Keratinocyte (primary cell): ENCODE data around the gene FAM43B. TPM values are rescaled to one million over a fixed set of nuclear protein-coding genes. Genes with fewer than 3 reads are reported as not detected.

Experiments used
- DNase-seq: peaks from one replicate; pipeline ENCODE4 v3.0.0-alpha.2; 2011; ENCODE audit warnings: low read depth, missing footprints, low spot score
- FAIRE-seq: peaks from 2 replicates; lab custom pipeline; 2011; peaks lifted over from hg19 to GRCh38; lab: Jason Lieb, UNC
- H2AFZ ChIP-seq: 2 replicates; pipeline ENCODE4 v1.6.0; 2012; ENCODE audit warnings: low read length, control low read depth, inconsistent platforms; ENCODE audit not compliant: control insufficient read depth
- H3K27ac ChIP-seq: 2 replicates; pipeline ENCODE4 v1.5.1; 2011; ENCODE audit warnings: low read length; ENCODE audit not compliant: control insufficient read depth, insufficient read depth
- H3K27me3 ChIP-seq: 3 replicates; pipeline ENCODE4 v1.6.0; 2011; ENCODE audit warnings: low read length; ENCODE audit not compliant: control insufficient read depth, insufficient read depth; ENCODE audit errors: extremely low read depth
- H3K36me3 ChIP-seq, 2 experiments: 2 replicates in 1 of 2; 3 replicates in 1 of 2; pipeline ENCODE4 v1.5.1; 2011; ENCODE audit warnings: low read length in 2 of 2, mild to moderate bottlenecking in 1 of 2; ENCODE audit not compliant: control insufficient read depth in 2 of 2, insufficient read depth in 2 of 2; ENCODE audit errors: extremely low read depth in 1 of 2
- H3K4me1 ChIP-seq: 3 replicates; pipeline ENCODE4 v1.5.1; 2011; ENCODE audit warnings: low read length; ENCODE audit not compliant: control insufficient read depth, insufficient read depth; ENCODE audit errors: extremely low read depth
- H3K4me2 ChIP-seq: 3 replicates; pipeline ENCODE4 v1.6.0; 2011; ENCODE audit warnings: low read depth, low read length; ENCODE audit not compliant: control insufficient read depth, insufficient read depth; ENCODE audit errors: extremely low read depth
- H3K4me3 ChIP-seq, 3 experiments: fragments of 200-600 bp in 1 of 3; sonication (generic) in 1 of 3; 2 replicates in 2 of 3; 3 replicates in 1 of 3; pipeline ENCODE4 v1.5.1; 2011 to 2016; ENCODE audit warnings: low read length in 3 of 3, mild to moderate bottlenecking in 3 of 3, control low read depth in 2 of 3, inconsistent platforms in 1 of 3, low read depth in 1 of 3, mixed read lengths in 1 of 3, mixed run types in 1 of 3, moderate library complexity in 1 of 3; ENCODE audit not compliant: control insufficient read depth in 2 of 3, insufficient read depth in 2 of 3; ENCODE audit errors: extremely low read depth in 1 of 3
- H3K79me2 ChIP-seq: 2 replicates; pipeline ENCODE4 v1.6.0; 2012; ENCODE audit warnings: low read length; ENCODE audit not compliant: control insufficient read depth, insufficient read depth
- H3K9ac ChIP-seq: 3 replicates; pipeline ENCODE4 v1.6.0; 2011; ENCODE audit warnings: low read length; ENCODE audit not compliant: control insufficient read depth, insufficient read depth; ENCODE audit errors: extremely low read depth
- H3K9me1 ChIP-seq: 3 replicates; pipeline ENCODE4 v1.6.0; 2011; ENCODE audit warnings: low read length; ENCODE audit not compliant: control insufficient read depth, insufficient read depth; ENCODE audit errors: extremely low read depth
- H3K9me3 ChIP-seq: 2 replicates; pipeline ENCODE4 v1.5.1; 2012; ENCODE audit warnings: low read depth, low read length; ENCODE audit not compliant: control insufficient read depth
- H4K20me1 ChIP-seq: 3 replicates; pipeline ENCODE4 v1.6.0; 2011; ENCODE audit warnings: low read length; ENCODE audit not compliant: control insufficient read depth, insufficient read depth; ENCODE audit errors: extremely low read depth
- EZH2 ChIP-seq: IDR thresholded peaks from one replicate; pipeline ENCODE4 v1.6.1; 2012; ENCODE audit warnings: inconsistent platforms, mild to moderate bottlenecking, low read length, moderate library complexity
- dilution Hi-C: fragments of 300-500 bp; cut with MboI; formaldehyde crosslinking; loops from one replicate; pipeline ENCODE4 v1.7.0; 2020; ENCODE audit warnings: low sequenced_read_pairs; ENCODE audit not compliant: extremely low pct_ligation_motif_present
- polyA plus RNA-seq, 5 experiments: library from polyadenylated mRNA; depleted of rRNA in 3 of 5; stranded (reverse) in 3 of 5; stranded (forward) in 1 of 5; unstranded in 1 of 5; fragments of >200 nt; gene quantifications; 1 replicate in 1 of 5; 2 replicates in 3 of 5; 3 replicates in 1 of 5; pipeline versions ENCODE4 v1.2.1 to v1.2.3, GENCODE V29; 2011 to 2012; ENCODE audit warnings: missing spikeins in 2 of 5, low read depth in 1 of 5, low replicate concordance in 1 of 5
- TF ChIP-seq, protein P1 (sequence below), 3 experiments: IDR thresholded peaks in 1 of 3; conservative IDR thresholded peaks in 1 of 3; optimal IDR thresholded peaks in 1 of 3; 2 replicates in 2 of 3; 3 replicates in 1 of 3; pipeline versions ENCODE3 to v1.5.1; 2011; ENCODE audit warnings: low read length in 3 of 3, mild to moderate bottlenecking in 3 of 3, moderate library complexity in 2 of 3, control low read depth in 1 of 3, inconsistent platforms in 1 of 3; ENCODE audit not compliant: insufficient read depth in 2 of 3; ENCODE audit errors: extremely low read depth in 1 of 3

FAM43B gene
- polyA plus RNA-seq, 1 donor (not counting 4 experiments of a cell fraction or from before 2014, with no cell fraction given): not detected

DNA sequence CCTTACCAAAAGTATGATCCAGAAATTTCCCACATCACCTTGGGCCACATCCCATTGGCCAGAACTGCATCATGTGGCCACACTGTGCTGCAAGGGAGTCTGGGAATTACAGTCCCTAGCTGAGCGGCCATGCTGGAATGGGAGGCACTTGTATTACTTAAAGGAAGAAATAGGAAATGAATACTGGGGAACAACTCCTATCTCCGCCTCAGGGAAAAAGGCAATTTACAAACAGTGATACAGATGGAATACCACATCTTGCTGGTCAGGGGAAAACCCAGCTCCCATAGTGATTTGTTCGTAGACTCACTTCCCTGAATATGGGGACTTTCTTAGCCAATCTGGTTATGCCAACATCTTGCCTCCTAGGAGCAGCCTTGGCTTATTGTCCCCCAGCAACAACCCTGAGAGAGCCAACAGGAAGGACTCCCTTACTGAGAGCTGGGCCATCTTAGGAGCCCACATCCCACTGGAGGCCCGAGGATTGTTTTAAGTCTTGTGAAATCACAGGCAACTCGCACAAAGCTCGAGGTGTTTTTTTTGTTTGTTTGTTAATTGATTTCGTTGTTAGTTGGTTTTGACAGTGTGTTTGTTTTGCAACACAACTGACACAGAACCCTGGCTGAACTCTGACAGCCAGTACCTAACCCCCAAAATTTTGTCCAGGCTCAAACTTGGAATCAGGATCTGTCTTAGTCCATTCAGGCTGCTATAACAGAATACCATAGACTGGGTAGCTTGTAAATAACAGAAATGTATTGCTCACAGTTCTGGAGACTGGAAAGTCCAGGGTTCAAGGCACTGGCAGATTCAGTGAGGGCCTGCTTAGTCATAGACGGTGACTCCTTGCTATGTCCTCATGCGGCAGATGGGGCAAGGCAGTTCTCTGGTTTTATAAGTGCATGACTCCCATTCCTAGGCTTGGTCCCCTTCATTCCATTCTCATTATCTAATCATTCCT, 51.4 kb downstream of the FAM43B start:
- H3K79me2 ChIP-seq: no peaks in the 10 kb centered on the region
- peak overlapping the region; percentile 39 for H3K9ac ChIP-seq
- no peak overlapping the region for H2AFZ ChIP-seq
- peaks cover 4% of the 10 kb centered on the region for H3K9me1 ChIP-seq
- TF ChIP-seq, protein P1, sequence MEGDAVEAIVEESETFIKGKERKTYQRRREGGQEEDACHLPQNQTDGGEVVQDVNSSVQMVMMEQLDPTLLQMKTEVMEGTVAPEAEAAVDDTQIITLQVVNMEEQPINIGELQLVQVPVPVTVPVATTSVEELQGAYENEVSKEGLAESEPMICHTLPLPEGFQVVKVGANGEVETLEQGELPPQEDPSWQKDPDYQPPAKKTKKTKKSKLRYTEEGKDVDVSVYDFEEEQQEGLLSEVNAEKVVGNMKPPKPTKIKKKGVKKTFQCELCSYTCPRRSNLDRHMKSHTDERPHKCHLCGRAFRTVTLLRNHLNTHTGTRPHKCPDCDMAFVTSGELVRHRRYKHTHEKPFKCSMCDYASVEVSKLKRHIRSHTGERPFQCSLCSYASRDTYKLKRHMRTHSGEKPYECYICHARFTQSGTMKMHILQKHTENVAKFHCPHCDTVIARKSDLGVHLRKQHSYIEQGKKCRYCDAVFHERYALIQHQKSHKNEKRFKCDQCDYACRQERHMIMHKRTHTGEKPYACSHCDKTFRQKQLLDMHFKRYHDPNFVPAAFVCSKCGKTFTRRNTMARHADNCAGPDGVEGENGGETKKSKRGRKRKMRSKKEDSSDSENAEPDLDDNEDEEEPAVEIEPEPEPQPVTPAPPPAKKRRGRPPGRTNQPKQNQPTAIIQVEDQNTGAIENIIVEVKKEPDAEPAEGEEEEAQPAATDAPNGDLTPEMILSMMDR (optimal IDR thresholded peaks at IDR 0.05 in 1 of 3, IDR thresholded peaks at IDR 0.05 in 1 of 3, conservative IDR thresholded peaks at IDR 0.05 in 1 of 3; ENCODE audit: extremely low read depth in 1 of 3, insufficient read depth in 2 of 3, low read length in 3 of 3): no peak
- TF ChIP-seq EZH2: no peak
- DNase-seq (peak; percentile 76), FAIRE-seq (peak; percentile 89)
- dilution Hi-C loops: no loop called here
- no peaks in the 10 kb centered on the region for H3K9me3 ChIP-seq
- H3K4me1 ChIP-seq: peaks cover 36% of the 10 kb centered on the region
- H3K27me3 ChIP-seq: no peaks in the 10 kb centered on the region
- peak overlapping the region; percentile 78 for H3K27ac ChIP-seq
- H3K4me2 ChIP-seq: peak overlapping the region; percentile 50
- H3K36me3 ChIP-seq: peaks cover 0 to 5% of the 10 kb centered on the region in 2 experiments
- no peaks in the 10 kb centered on the region for H4K20me1 ChIP-seq
- H3K4me3 ChIP-seq: no peak overlapping the region

Other genes with a start within 250 kb of the FAM43B start
- gene CAMK2N1, start 66.4 kb upstream of the FAM43B start, polyA plus RNA-seq: 17.3 to 49.8 TPM (median 46.0 TPM) in 3 replicates
- gene MUL1, start 44.4 kb upstream of the FAM43B start, polyA plus RNA-seq: 28.2 to 41.8 TPM (median 40.4 TPM) in 3 replicates
- 44.9 to 136 TPM (median 64.6 TPM) in 3 replicates for gene CDA, start 36.5 kb downstream of the FAM43B start, polyA plus RNA-seq
- gene PINK1, start 80.9 kb downstream of the FAM43B start, polyA plus RNA-seq: 44.6 to 58.1 TPM (median 55.9 TPM) in 3 replicates
- gene DDOST, start 108.8 kb downstream of the FAM43B start, polyA plus RNA-seq: 263 to 281 TPM (median 275 TPM) in 3 replicates
- gene KIF17, start 165.4 kb downstream of the FAM43B start, polyA plus RNA-seq: 0.90 to 1.2 TPM (median 1.1 TPM) in 3 replicates
- 60.8 to 83.8 TPM (median 69.0 TPM) in 3 replicates for gene SH2D5, start 180.1 kb downstream of the FAM43B start, polyA plus RNA-seq
- gene HP1BP3, start 234.7 kb downstream of the FAM43B start, polyA plus RNA-seq: 92.8 to 156 TPM (median 148 TPM) in 3 replicates